GM18870 (cell line): Measurements from ENCODE around the gene DOK7.

Experiments
- ATAC-seq: cut with Tn5 transposase; IDR thresholded peaks from one replicate; pipeline ENCODE4 v1.9.1; 2021; ENCODE audit warnings: moderate library complexity; ENCODE audit not compliant: unreplicated experiment

The DOK7 gene, protein sequence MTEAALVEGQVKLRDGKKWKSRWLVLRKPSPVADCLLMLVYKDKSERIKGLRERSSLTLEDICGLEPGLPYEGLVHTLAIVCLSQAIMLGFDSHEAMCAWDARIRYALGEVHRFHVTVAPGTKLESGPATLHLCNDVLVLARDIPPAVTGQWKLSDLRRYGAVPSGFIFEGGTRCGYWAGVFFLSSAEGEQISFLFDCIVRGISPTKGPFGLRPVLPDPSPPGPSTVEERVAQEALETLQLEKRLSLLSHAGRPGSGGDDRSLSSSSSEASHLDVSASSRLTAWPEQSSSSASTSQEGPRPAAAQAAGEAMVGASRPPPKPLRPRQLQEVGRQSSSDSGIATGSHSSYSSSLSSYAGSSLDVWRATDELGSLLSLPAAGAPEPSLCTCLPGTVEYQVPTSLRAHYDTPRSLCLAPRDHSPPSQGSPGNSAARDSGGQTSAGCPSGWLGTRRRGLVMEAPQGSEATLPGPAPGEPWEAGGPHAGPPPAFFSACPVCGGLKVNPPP

DNA sequence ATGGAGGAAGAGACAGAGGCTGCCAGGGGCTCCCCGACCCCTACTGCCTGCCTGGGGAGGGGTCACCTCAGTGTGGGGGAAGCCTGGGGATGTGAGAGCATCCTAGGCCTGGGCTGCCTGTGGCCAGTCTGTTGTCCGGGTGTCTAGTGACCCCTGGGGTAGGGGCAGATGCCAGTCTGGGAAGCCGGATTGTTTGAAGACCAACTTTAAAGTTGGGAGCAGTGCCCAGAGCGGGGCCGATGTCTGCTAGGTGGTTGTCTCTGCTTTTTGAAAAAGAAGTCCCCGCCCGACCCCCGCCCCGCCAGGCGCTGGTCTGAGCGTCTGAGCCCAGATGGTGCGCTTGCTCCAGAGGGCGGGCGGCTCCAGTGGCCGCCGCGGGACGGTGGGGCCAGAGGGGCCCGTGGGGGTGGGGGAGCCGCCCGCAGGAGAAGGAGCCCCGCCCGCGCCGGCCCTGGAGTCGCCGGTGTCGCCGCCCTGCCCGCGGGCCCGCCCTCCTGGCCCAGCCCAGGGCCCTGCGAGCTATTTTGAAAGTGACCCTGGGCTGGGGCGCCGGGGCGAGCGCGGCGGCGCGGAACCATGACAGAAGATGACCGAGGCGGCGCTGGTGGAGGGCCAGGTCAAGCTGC is at the start of gene DOK7:
Gene DOK7, plus strand, starts transcription at position 517 of the 626 bp plus-strand sequence. Its CDS starts 70 bp downstream, at position 587.
- ATAC-seq = no peak

DNA sequence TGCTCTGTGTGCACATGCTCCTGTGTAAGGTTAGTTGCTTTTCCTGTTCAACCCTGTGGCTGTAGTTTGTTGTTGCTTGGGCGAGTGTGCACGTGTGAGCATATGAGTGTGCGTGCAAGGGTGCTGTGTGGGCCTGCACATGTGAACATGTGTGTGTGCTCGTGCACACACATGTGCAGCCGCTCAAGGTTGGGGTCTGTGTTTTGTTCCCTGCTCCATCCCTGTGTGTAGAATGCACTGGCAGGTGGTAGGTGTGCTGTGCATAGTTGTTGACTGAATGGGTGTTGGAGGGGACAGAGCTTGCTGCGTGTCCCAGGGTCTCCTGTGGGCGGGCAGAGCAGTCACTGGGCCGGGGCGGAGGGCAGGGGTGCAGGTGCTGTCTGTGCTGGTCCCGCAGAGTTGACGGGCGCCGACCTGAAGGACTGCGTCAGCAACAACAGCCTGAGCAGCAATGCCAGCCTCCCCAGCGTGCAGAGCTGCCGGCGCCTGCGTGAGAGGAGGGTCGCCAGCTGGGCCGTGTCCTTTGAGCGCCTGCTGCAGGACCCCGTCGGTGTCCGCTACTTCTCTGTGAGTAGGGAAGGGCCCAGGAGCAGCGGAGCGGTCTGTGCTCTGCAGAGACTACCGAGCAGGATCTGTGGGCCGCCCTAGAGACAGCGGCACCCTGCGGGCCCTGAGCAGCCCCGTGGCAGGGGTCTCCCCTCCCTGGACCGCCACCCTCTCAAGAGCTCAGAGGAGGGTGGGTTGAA is 49.3 kb upstream of the DOK7 start:
- no peak for ATAC-seq

DNA sequence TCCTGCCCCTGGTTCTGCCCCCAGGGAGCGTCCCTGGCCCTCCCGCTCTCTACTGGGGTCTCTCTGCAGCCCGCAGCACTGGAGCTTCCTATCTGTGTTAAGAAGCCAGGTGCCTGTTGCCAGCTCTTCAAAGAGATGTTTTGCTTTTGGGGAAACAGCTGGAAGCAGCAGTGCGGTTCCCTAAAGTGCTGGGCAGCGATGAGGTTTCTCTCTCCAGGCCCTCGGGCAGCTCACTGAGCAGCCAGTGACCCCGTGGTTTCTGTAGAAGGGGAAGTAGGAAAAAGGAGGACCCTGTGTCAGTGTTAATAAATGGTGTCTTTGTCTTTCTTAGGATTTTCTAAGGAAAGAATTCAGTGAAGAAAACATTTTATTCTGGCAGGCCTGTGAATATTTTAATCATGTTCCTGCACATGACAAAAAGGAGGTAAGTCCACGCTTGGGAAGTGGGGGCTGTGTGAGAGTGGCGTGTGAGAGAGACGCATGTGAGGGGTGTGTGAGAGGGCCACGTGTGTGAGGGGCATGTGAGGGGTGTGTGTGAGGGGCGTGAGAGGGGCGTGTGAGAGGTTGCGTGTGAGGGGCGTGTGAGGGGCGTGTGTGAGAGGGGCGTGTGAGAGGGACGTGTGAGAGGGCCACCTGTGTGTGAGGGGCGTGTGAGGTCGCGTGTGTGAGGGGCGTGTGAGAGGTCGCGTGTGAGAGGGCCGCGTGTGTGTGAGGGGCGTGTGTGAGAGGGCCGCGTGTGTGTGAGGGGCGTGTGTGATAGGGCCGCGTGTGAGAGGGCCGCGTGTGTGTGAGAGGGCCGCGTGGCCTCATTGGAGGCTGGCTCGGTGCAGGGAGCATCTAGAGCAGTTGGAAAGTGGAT is 48.5 kb upstream of the DOK7 start:
- no peak for ATAC-seq

DNA sequence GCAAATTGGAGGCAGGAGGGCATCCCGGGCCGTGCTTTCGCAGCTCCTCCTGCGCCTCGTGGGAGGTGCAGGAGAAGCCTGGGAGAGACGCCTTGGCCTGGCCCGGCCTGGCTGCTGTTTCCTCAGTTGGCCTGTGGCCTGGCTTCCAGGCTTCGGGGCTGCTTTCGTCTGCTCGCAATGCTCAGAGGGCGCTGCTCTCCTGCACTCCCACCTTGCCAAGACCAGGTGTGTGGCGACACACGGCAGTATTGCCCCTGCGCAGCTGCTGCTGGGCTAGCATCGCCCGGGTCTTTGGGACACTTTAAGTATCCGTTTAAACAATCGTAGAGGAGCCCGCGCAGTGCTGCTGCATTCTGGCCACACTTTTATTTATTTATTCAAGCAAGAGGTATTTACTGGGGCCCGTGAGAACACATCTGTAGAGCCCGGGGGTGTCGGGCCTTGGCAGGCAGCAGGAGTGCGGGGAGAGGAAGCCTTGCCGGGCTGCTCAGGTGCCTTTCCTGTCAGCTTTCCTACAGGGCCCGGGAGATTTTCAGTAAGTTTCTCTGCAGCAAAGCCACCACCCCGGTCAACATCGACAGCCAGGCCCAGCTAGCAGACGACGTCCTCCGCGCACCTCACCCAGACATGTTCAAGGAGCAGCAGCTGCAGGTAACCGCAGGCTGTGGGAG is 47.5 kb upstream of the DOK7 start:
- no peak for ATAC-seq

DNA sequence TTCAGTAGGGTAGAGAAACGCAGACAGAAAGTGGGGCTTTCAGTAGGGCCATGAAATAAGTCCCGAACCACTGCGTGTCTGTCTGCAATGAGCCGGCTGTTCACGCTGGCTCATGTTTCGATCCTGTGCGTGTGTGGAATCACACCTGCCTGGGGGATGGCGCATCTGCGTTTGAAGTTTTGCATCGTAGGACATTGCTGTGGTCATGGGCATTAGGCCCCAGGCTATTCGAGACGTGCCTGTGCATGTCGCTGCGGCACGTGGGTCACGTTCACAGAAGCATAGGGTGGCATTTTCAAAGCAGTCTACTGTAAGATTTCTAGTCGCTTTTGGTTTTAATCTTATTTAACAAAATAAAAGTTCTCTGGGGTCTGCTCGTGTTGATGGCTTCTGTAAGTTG is 46.8 kb upstream of the DOK7 start:
- no peak for ATAC-seq

DNA sequence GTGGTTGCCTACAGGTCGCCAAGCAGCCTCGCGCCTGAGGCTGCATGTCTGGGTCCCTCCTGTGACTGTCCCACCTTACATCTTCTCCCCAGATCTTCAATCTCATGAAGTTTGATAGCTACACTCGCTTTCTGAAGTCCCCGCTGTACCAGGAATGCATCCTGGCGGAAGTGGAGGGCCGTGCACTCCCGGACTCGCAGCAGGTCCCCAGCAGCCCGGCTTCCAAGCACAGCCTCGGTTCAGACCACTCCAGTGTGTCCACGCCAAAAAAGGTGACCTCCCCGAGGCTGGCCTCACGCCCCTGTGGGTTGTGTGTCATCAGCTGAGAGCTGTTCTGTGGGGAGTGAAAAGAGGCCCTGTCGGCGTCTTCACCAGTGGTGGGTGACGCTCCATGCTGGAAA is 46.3 kb upstream of the DOK7 start:
- ATAC-seq = no peak

DNA sequence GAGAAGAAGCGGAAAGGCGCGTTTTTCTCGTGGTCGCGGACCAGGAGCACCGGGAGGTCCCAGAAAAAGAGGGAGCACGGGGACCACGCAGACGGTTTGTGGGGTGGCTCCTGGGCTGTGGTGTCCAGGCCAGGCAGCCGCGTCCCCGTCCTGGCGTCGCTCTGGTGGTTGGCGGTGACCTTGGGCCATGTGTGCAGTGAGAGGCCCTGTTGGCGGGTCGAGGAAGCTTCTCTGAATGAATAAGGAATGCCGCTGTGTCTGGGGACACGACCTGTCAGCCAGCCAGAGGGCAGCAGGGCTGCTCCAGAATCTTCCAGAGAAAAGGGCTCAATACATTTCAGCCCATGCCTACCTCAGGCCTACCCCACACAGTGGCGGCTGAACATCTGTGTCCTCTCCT is 45.7 kb upstream of the DOK7 start:
- ATAC-seq = no peak

DNA sequence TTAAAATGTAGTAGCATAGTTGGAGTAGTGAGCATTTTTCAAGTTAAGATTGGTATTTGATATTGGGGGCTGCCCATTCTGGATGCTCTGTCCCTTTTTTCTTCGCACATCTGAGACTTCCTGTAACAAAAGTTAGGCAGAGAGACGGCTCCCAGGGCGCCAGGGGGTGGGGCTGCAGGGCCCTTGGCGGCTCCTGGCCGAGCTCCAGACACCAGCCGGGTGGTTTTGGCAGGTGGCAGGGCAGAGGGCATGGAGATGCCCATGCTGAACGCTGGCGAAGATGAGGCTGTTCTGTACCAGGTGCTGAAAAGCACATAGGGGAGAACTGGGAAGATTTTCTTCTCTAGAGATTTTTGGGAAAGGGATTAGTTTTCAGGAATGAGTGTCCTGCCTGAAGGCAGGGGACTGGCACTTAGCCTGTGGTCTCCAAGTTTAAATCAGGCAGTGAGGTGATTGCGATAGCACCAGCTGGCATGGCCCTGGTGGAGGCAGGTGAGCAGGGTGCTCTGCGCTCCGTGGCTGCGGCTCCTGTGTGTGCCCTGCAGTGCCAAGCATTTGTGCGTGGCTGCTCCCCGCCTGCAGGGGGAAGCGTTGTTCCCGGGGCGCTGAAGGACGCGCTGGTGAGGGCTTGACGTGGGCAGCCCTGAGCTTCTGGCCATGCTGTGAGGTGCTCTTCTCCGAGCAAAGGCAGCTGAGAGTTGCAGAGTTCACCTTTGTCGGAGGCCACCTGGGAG is 44.9 kb upstream of the DOK7 start:
- no peak for ATAC-seq

DNA sequence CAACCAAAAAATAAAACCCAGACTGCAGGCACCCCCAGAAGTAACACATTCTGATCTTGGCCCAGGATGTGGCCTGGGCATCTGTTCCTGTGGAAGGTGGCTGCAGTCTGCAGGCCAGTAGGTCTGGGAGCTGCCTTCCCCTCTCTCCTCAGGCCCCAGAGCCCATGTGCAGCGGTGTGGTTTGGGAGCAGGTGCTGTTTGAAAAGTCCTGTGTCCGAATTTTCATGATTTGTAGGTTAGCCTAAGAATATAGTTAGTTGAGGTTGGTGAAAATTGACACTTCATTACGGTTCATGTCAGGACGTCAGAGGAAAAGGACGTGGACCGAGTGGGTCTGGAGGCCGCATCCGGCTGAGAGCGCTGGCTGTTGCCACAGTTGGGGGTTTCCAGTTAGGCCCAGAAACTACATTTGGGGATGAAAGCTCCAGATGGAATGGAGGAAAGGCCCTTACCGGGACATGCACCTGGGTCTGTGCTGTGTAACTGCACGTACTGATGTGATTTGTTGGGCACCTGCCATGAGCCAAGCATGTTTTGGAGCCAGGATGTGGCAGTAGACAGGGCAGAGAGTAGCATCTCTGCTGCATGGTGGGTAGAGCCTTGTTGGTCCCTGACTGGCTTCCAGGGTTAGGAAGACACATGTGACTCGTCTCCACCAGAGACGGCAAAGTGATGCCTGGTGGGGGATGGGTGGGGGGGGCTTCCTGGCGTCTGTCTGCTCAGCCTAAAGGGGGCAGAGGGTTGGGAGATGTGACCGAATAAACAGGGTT is 43.1 kb upstream of the DOK7 start:
- no peak for ATAC-seq

DNA sequence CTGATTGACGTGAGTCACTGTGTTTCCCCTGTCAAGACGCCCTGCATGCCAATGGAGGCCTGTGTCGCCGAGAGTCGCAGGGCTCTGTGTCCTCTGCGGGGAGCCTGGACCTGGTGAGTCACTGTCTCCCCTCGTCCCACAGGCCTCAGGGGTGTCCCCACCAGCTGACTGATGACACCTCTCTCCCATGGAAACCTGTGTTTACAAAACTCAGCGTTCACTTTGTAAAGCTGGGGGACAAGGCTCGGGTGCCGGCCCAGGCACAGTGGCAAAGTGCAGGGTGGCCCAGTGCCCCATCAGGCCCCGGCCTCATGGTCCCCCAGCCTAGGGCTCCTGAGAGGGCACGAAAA is 42.5 kb upstream of the DOK7 start:
- no peak for ATAC-seq

DNA sequence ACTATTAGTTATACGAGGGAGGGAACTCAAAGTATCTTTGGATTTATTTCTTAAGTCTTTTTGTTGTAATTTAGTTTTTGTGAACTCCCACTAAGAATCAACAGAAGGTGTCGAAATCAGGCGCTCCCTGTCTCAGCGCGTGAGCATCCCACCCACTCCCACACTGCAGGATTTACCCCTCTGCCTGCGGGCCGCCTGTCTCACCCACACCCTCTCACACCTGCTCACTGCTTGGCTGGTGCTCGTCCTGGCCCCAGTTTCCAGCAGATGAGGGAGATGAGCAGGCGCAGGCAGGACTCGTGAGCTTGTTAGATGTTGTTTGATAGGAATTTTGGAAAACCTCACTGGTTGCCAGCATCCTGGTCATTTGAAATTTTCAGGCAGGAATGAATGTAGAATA is 42.1 kb upstream of the DOK7 start:
- ATAC-seq = no peak

DNA sequence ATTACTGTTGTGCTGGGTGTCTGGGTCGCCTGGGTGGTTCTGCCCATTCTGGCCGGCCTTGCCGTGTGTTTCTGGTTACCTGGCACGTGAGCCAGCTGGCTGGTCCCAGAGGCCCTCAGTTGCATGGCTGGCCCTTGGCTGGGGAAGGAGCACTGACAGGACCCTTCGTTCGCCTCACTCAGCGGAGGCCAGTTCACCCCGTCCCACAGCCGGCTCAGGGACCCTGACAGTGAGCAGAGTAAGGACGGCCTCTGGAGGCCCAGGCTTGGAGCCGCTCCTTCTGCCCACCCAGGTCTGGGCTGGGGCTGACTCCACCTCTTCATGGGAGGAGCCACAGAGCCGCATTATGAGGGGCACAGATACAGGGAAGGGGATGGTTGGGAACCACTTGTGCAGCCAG is 41.6 kb upstream of the DOK7 start:
- ATAC-seq = no peak

DNA sequence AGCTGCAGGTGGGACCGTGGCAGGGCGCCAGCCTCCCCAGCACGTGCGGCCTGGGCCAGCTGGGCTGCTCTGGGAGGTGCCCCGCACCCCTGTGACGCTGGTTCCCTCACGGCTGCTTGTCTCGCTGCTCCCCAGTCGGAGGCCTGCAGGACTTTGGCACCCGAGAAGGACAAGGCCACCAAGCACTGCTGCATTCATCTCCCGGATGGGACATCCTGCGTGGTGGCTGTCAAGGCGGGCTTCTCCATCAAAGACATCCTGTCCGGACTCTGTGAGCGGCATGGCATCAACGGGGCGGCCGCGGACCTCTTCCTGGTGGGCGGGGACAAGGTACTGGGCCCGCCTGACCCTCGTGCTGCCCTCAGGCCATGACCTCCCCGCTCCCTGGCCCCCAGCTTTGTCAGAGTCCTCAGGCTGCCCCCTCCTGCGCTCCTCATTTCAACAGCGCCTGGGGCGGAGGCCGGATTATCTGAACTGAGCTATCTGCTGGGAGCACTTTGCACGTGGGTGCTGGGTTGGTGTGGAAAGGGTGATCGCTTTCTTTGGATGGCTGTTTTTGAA is 40.8 kb upstream of the DOK7 start:
- no peak for ATAC-seq

DNA sequence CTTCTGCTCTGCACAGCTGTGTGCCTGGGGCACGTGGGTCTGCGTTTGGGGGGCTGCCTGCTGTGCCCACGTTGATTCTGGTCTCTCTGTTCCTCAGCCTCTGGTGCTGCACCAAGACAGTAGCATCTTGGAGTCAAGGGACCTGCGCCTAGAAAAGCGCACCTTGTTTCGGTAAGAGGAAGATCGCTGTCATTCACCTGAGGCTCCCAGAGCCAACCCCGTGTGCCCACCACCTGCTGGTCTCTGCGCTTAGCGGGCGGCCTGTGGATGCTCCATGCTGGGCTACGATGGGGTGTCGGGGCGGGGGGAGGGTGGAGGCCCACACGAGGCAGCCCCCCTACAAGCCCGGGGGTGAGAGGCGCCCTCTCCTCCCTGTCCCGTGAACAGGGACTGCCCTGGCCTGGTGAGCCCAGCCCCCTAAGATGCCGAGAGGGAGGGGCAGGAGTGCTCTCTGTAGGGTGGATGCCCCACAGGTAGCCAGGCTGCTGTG is 40.3 kb upstream of the DOK7 start:
- ATAC-seq = no peak

DNA sequence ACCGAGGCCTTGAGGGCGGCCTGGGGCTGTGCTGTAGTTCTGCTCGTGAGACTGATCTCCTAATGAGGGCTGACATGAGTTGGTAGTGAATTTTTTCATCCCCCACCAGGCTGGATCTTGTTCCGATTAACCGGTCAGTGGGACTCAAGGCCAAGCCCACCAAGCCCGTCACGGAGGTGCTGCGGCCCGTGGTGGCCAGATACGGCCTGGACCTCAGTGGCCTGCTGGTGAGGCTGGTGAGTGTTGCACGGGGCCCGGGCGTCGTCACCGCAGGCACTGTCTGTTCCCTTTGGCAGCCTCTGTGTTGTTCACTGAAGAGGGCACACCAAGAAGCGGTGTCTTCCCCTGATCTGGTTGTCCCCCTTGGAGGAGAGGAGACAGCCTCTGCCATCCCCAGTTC is 39.7 kb upstream of the DOK7 start:
- no peak for ATAC-seq

DNA sequence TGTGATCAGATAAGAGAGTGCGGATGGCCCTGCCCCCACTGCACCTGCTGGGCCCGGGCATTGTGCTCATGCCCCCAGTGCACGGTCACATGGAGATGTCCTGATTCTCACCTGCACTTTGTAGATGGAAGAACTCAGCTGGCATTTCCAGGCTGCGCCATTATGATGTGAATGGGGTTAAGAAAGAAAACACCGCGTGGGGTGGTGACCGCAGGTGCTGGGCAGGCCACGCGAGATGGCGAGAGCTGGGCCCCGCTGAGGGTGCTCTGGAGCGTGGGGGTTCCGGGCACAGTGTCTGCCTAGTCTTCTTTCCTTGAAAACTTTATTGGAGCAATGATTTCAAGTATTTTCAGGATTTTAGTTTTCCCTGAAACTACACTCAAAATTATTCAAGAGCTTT is 39.2 kb upstream of the DOK7 start:
- ATAC-seq = no peak

DNA sequence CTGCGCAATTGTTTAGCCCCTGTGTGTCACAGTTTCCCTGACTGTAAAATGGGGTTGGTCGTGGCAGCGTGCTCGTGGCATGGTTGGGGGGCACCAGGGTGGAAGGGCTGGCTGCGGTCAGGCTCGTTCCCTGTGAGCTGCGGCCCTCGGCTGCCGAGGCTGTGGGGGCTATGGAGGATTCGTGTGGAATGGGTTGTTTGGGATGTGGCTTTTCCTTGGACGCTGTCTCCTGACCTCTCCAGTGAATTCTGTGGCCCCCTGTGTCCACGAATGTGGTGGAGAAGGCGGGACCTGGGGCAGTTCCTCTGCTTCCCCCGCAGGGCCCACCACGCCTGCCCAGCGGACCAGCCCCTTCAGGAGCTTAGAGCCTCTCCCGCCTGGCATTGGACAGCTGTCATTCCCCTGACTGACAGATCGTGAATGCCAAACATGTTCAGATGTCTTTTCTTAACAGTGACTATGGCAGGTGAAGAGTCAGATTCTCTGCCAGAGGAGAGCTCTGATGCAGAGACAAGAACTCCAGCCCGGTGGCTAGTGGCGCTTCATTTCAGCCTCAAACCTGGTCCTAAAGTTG is 38.5 kb upstream of the DOK7 start:
- no peak for ATAC-seq

DNA sequence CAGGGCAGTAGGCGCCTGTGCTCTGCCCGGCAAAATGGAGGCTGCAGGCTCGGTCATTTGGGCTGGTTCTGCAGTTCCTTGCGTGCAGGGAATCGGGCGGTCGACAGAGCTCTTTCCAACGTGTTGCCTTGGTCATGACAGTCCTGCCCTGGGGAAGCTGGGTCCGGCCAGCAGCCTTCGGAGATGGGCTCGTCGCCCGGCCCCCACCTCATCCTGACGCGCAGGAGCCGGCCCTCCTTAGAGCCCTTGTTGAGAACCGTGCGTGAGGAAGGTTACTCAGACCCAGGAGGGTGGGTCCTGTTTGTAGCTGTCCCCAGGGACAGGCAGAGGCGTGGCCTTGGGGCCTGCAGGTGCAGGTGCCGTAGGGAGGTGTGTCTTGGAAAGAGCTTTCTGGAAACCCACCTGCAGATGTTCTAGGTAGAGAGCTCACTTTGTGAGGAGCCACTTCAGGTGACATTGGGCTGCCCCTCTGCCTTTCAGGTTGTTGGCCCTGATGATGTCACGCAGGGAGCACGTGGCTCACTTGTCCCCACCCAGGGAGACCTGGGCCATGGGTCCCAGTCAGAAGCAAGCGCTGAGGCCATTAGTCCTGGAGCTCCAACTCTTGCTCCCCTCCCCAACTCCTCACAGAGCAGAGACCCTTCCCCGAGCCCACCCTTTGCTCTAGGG is 36.5 kb upstream of the DOK7 start:
- no peak for ATAC-seq
